Left renal pelvis (tissue), 4 donors: ENCODE measurements around the gene POLE. TPM values are rescaled to one million over a fixed set of nuclear protein-coding genes. Genes with fewer than 3 reads are reported as not detected.

ENCODE experiments used
- DNase-seq, 4 donors: peaks; one replicate each; pipeline ENCODE4 v3.0.0-alpha.2; 2013; ENCODE audit warnings: low read depth in 4 of 4, low spot score in 3 of 4
- polyA plus RNA-seq, 4 donors: library from polyadenylated mRNA; unstranded; fragments of 120-200 nt; gene quantifications; one replicate each; pipeline ENCODE4 v1.2.1, GENCODE V29; 2013; ENCODE audit not compliant: insufficient read length in 4 of 4

POLE gene
- polyA plus RNA-seq = 10 to 100 TPM; 42.6 to 65.2 (median 49.1) TPM

GRCh38 chr12:132687211-132688164 is at the start of gene POLE, which contains the start of gene PXMP2:
POLE (minus strand) TSS chr12:132687342; CDS start chr12:132687315, 27 bp downstream.
PXMP2 (plus strand) TSS chr12:132687587; CDS start chr12:132687671, 84 bp downstream.
- DNase-seq = peak; percentile 85 to 94 (median 90)

- no peak for DNase-seq
Measured at GRCh38 chr12:132736913-132737312, 49.8 kb upstream of the POLE start.

- no peak for DNase-seq
Measured at GRCh38 chr12:132736378-132736777, 49.2 kb upstream of the POLE start.

- DNase-seq = no peak
Measured at GRCh38 chr12:132735496-132735895, 48.4 kb upstream of the POLE start.

- DNase-seq = no peak
Measured at GRCh38 chr12:132734206-132734605, 47.1 kb upstream of the POLE start.

GRCh38 chr12:132731574-132731973 is 44.4 kb upstream of the POLE start:
- DNase-seq = no peak

GRCh38 chr12:132730353-132730752 is 43.2 kb upstream of the POLE start:
- DNase-seq = no peak

GRCh38 chr12:132729541-132730320 is 42.6 kb upstream of the POLE start:
- no peak for DNase-seq

- DNase-seq = no peak
Measured at GRCh38 chr12:132728502-132728901, 41.4 kb upstream of the POLE start.

- no peak for DNase-seq
Measured at GRCh38 chr12:132727091-132727794, 40.1 kb upstream of the POLE start.

GRCh38 chr12:132726386-132726785 is 39.2 kb upstream of the POLE start:
- no peak for DNase-seq

GRCh38 chr12:132724506-132725241 is 37.5 kb upstream of the POLE start:
- no peak for DNase-seq

- no peak for DNase-seq
Measured at GRCh38 chr12:132723764-132724140, 36.6 kb upstream of the POLE start.

- DNase-seq = no peak
Measured at GRCh38 chr12:132723015-132723763, 36.0 kb upstream of the POLE start.

GRCh38 chr12:132720606-132721345 is 33.6 kb upstream of the POLE start:
- no peak for DNase-seq

GRCh38 chr12:132719954-132720324 is 32.8 kb upstream of the POLE start:
- DNase-seq = no peak

- no peak for DNase-seq
Measured at GRCh38 chr12:132719141-132719953, 32.2 kb upstream of the POLE start.

- no peak for DNase-seq
Measured at GRCh38 chr12:132718644-132719043, 31.5 kb upstream of the POLE start.
